Activated CD8-positive, alpha-beta T cell treated with anti-CD3 and anti-CD28 coated beads, Interleukin-2, amount 10 ng/mL, durations not matched to agents 7 days and 5 days (primary cell): ENCODE data around the gene MKRN2. TPM values are rescaled to one million over a fixed set of nuclear protein-coding genes. Genes with fewer than 3 reads are reported as not detected.
A peak's percentile ranks its signal among the peaks of the same experiment; 100 is the strongest.

Source experiments
- ATAC-seq: fragments of 150-1000 bp; cut with Tn5 transposase; one replicate; pipeline ENCODE4 v1.10.0; 2021; ENCODE audit warnings: moderate library complexity
- CTCF ChIA-PET: fragments of 350-600 bp; sonication (Branson Sonifier 250); formaldehyde crosslinking; loops from one replicate; lab custom pipeline; 2021; ENCODE audit warnings: antibody characterized with exemption; lab: Charles Lee
- POLR2A ChIA-PET: fragments of 350-600 bp; sonication (Branson Sonifier 250); formaldehyde crosslinking; loops from one replicate; lab custom pipeline; 2021; ENCODE audit warnings: antibody characterized with exemption; lab: Charles Lee
- DNase-seq: peaks from one replicate; pipeline ENCODE4 v3.0.0-alpha.2; 2020
- H3K27ac Mint-ChIP-seq: one replicate; pipeline ENCODE4 v1.8.0; 2021; ENCODE audit warnings: mild to moderate bottlenecking, mixed read lengths
- H3K27me3 Mint-ChIP-seq: one replicate; pipeline ENCODE4 v1.8.0; 2021; ENCODE audit warnings: low read depth, mixed read lengths
- H3K36me3 Mint-ChIP-seq: one replicate; pipeline ENCODE4 v1.8.0; 2021; ENCODE audit warnings: low read depth, mixed read lengths
- H3K4me1 Mint-ChIP-seq: one replicate; pipeline ENCODE4 v1.8.0; 2021; ENCODE audit warnings: low read depth, mixed read lengths
- H3K4me3 Mint-ChIP-seq: one replicate; pipeline ENCODE4 v1.8.0; 2021; ENCODE audit warnings: mild to moderate bottlenecking, mixed read lengths
- H3K9me3 Mint-ChIP-seq: one replicate; pipeline ENCODE4 v1.8.0; 2022; ENCODE audit warnings: mixed read lengths; ENCODE audit not compliant: insufficient read depth
- total RNA-seq, 2 experiments: library from RNA; stranded (reverse); gene quantifications; one replicate each; pipeline ENCODE4 v1.2.3, GENCODE V29; 2021

Gene MKRN2
- total RNA-seq, 2 experiments from 2014 or later, result 21.0 to 22.5 TPM

- H3K36me3 Mint-ChIP-seq, result peaks cover 72% of the 10 kb centered on the region
- H3K4me1 Mint-ChIP-seq, result no peaks in the 10 kb centered on the region
- H3K4me3 Mint-ChIP-seq, result no peak overlapping the region
- no peaks in the 10 kb centered on the region for H3K27me3 Mint-ChIP-seq
- ChIA-PET CTCF (interaction anchor here (1.4 to 1.6 kb wide), 2 partner anchors 10 to 142 kb away, joined by 4 to 5 read pairs; no protein-coding TSS in a partner anchor), POLR2A (no interaction called here)
- H3K9me3 Mint-ChIP-seq, result no peaks in the 10 kb centered on the region
- DNase-seq, result no peak
- no peak for ATAC-seq
- H3K27ac Mint-ChIP-seq, result no peak overlapping the region
These were observed 20.5 kb downstream of the MKRN2 start for GRCh38 chr3:12577379-12577778.

GRCh38 chr3:12578742-12579141 is 21.9 kb downstream of the MKRN2 start:
- ATAC-seq, result no peak
- DNase-seq, result no peak
- H3K4me1 Mint-ChIP-seq, result no peaks in the 10 kb centered on the region
- H3K27ac Mint-ChIP-seq, result no peak overlapping the region
- H3K4me3 Mint-ChIP-seq, result no peak overlapping the region
- H3K9me3 Mint-ChIP-seq, result no peaks in the 10 kb centered on the region
- no peaks in the 10 kb centered on the region for H3K27me3 Mint-ChIP-seq
- ChIA-PET CTCF (interaction anchor here (0.6 to 1.4 kb wide), 5 partner anchors 10 to 141 kb away, joined by 3 to 4 read pairs (median 3); no protein-coding TSS in a partner anchor), POLR2A (interaction anchor here (0.7 kb wide), 1 partner anchor 741 kb away, joined by 3 read pairs; no protein-coding TSS in a partner anchor)
- peaks cover 73% of the 10 kb centered on the region for H3K36me3 Mint-ChIP-seq

GRCh38 chr3:12579456-12579855 is 22.6 kb downstream of the MKRN2 start:
- ChIA-PET POLR2A (interaction anchor here (0.7 kb wide), 1 partner anchor 742 kb away, joined by 3 read pairs; no protein-coding TSS in a partner anchor), CTCF (interaction anchor here (0.9 to 1.4 kb wide), 3 partner anchors 9 to 38 kb away, joined by 3 to 4 read pairs (median 3); no protein-coding TSS in a partner anchor)
- Mint-ChIP-seq H3K36me3 (peaks cover 74% of the 10 kb centered on the region), H3K9me3 (no peaks in the 10 kb centered on the region), H3K27ac (no peak overlapping the region), H3K4me1 (no peaks in the 10 kb centered on the region), H3K27me3 (no peaks in the 10 kb centered on the region), H3K4me3 (no peak overlapping the region)
- ATAC-seq (no peak), DNase-seq (no peak)

- no peaks in the 10 kb centered on the region for H3K27me3 Mint-ChIP-seq
- ATAC-seq, result no peak
- CTCF ChIA-PET, result no interaction called here
- H3K4me3 Mint-ChIP-seq, result no peak overlapping the region
- DNase-seq, result no peak
- H3K27ac Mint-ChIP-seq, result no peak overlapping the region
- no peaks in the 10 kb centered on the region for H3K9me3 Mint-ChIP-seq
- POLR2A ChIA-PET, result no interaction called here
- no peaks in the 10 kb centered on the region for H3K4me1 Mint-ChIP-seq
- H3K36me3 Mint-ChIP-seq, result peaks cover 74% of the 10 kb centered on the region
These were observed 23.0 kb downstream of the MKRN2 start for GRCh38 chr3:12579905-12580304.

- Mint-ChIP-seq H3K4me3 (no peak overlapping the region), H3K9me3 (no peaks in the 10 kb centered on the region), H3K27me3 (no peaks in the 10 kb centered on the region), H3K36me3 (peaks cover 66% of the 10 kb centered on the region), H3K4me1 (no peaks in the 10 kb centered on the region), H3K27ac (no peak overlapping the region)
- no peak for ATAC-seq
- CTCF ChIA-PET, result interaction anchor here (1.0 to 1.4 kb wide), 2 partner anchors 37 to 80 kb away, joined by 3 read pairs; partner anchors contain the start of gene MKRN2OS
- DNase-seq, result no peak
- POLR2A ChIA-PET, result no interaction called here
These were observed 25.8 kb downstream of the MKRN2 start for GRCh38 chr3:12582730-12583129.

GRCh38 chr3:12583280-12583679 is 26.4 kb downstream of the MKRN2 start:
- no peak for ATAC-seq
- H3K27ac Mint-ChIP-seq, result no peak overlapping the region
- H3K4me3 Mint-ChIP-seq, result no peak overlapping the region
- POLR2A ChIA-PET, result interaction anchor here (0.7 kb wide), 1 partner anchor 13 kb away, joined by 4 read pairs; no protein-coding TSS in a partner anchor
- DNase-seq, result no peak
- CTCF ChIA-PET, result interaction anchor here (1.4 kb wide), 1 partner anchor 38 kb away, joined by 3 read pairs; the partner anchor contains the start of gene MKRN2OS
- H3K36me3 Mint-ChIP-seq, result peaks cover 67% of the 10 kb centered on the region
- no peaks in the 10 kb centered on the region for H3K9me3 Mint-ChIP-seq
- H3K4me1 Mint-ChIP-seq, result no peaks in the 10 kb centered on the region
- H3K27me3 Mint-ChIP-seq, result no peaks in the 10 kb centered on the region

GRCh38 chr3:12584083-12584482 is 27.2 kb downstream of the MKRN2 start:
- ATAC-seq (no peak), DNase-seq (no peak)
- Mint-ChIP-seq H3K4me3 (no peak overlapping the region), H3K27me3 (no peaks in the 10 kb centered on the region), H3K9me3 (no peaks in the 10 kb centered on the region), H3K27ac (no peak overlapping the region), H3K4me1 (no peaks in the 10 kb centered on the region), H3K36me3 (peaks cover 69% of the 10 kb centered on the region)
- ChIA-PET CTCF (no interaction called here), POLR2A (interaction anchor here (0.7 kb wide), 1 partner anchor 12 kb away, joined by 4 read pairs; no protein-coding TSS in a partner anchor)

- ATAC-seq, result no peak
- H3K27me3 Mint-ChIP-seq, result no peaks in the 10 kb centered on the region
- H3K4me1 Mint-ChIP-seq, result no peaks in the 10 kb centered on the region
- H3K27ac Mint-ChIP-seq, result no peak overlapping the region
- peaks cover 64% of the 10 kb centered on the region for H3K36me3 Mint-ChIP-seq
- no peak overlapping the region for H3K4me3 Mint-ChIP-seq
- no peaks in the 10 kb centered on the region for H3K9me3 Mint-ChIP-seq
- ChIA-PET CTCF (no interaction called here), POLR2A (no interaction called here)
- no peak for DNase-seq
These were observed 28.3 kb downstream of the MKRN2 start for GRCh38 chr3:12585181-12585580.

GRCh38 chr3:12585970-12586369 is 29.1 kb downstream of the MKRN2 start:
- no peaks in the 10 kb centered on the region for H3K9me3 Mint-ChIP-seq
- ChIA-PET CTCF (no interaction called here), POLR2A (no interaction called here)
- peaks cover 66% of the 10 kb centered on the region for H3K36me3 Mint-ChIP-seq
- H3K27me3 Mint-ChIP-seq, result no peaks in the 10 kb centered on the region
- no peak overlapping the region for H3K4me3 Mint-ChIP-seq
- ATAC-seq, result no peak
- H3K27ac Mint-ChIP-seq, result no peak overlapping the region
- no peaks in the 10 kb centered on the region for H3K4me1 Mint-ChIP-seq
- DNase-seq, result no peak

GRCh38 chr3:12586403-12586802 is 29.5 kb downstream of the MKRN2 start:
- Mint-ChIP-seq H3K4me3 (no peak overlapping the region), H3K36me3 (peaks cover 66% of the 10 kb centered on the region), H3K27me3 (no peaks in the 10 kb centered on the region), H3K9me3 (no peaks in the 10 kb centered on the region), H3K27ac (no peak overlapping the region), H3K4me1 (no peaks in the 10 kb centered on the region)
- ATAC-seq (no peak), DNase-seq (no peak)
- CTCF ChIA-PET, result interaction anchor here (1.9 kb wide), 1 partner anchor 9 kb away, joined by 5 read pairs; no protein-coding TSS in a partner anchor
- POLR2A ChIA-PET, result no interaction called here

- no peaks in the 10 kb centered on the region for H3K4me1 Mint-ChIP-seq
- no peaks in the 10 kb centered on the region for H3K27me3 Mint-ChIP-seq
- ChIA-PET POLR2A (no interaction called here), CTCF (interaction anchor here (1.5 to 1.9 kb wide), 2 partner anchors 9 to 11 kb away, joined by 4 to 5 read pairs; no protein-coding TSS in a partner anchor)
- no peaks in the 10 kb centered on the region for H3K9me3 Mint-ChIP-seq
- DNase-seq (no peak), ATAC-seq (no peak)
- no peak overlapping the region for H3K4me3 Mint-ChIP-seq
- H3K36me3 Mint-ChIP-seq, result peaks cover 68% of the 10 kb centered on the region
- H3K27ac Mint-ChIP-seq, result peak overlapping the region; percentile 55
These were observed 31.4 kb downstream of the MKRN2 start for GRCh38 chr3:12588039-12589009.
